Endometrium (tissue), 2 donors: Measurements from ENCODE around the gene SDR42E2.
"Not testable (repeated sequence)": the region's sequence is repeated elsewhere in the genome, so short reads cannot be mapped to it uniquely, and the experiment has no call there.

Experiments used
- FAIRE-seq: peaks from 2 replicates; lab custom pipeline; 2012; peaks lifted over from hg19 to GRCh38; lab: Jason Lieb, UNC
- donor health status: control.
- donor health status: control.

Gene SDR42E2

GRCh38 chr16:22213801-22214200, 51.5 kb downstream of the SDR42E2 start:
- no peak for FAIRE-seq

- no peak for FAIRE-seq
These were observed 52.1 kb downstream of the SDR42E2 start for GRCh38 chr16:22214402-22214801.

- FAIRE-seq: no peak
These were observed 52.6 kb downstream of the SDR42E2 start for GRCh38 chr16:22214889-22215288.

GRCh38 chr16:22216191-22216831, 54.0 kb downstream of the SDR42E2 start:
- FAIRE-seq: no peak

GRCh38 chr16:22216832-22217225, 54.5 kb downstream of the SDR42E2 start:
- FAIRE-seq: not testable (repeated sequence)

- FAIRE-seq: no peak
These were observed 55.8 kb downstream of the SDR42E2 start for GRCh38 chr16:22217890-22218730.

GRCh38 chr16:22219389-22220068, 57.2 kb downstream of the SDR42E2 start:
- no peak for FAIRE-seq

GRCh38 chr16:22220069-22220440, 57.7 kb downstream of the SDR42E2 start:
- FAIRE-seq: no peak

GRCh38 chr16:22220714-22221113, 58.4 kb downstream of the SDR42E2 start:
- FAIRE-seq: no peak

GRCh38 chr16:22222006-22222405, 59.7 kb downstream of the SDR42E2 start:
- no peak for FAIRE-seq

- FAIRE-seq: no peak
These were observed 60.7 kb downstream of the SDR42E2 start for GRCh38 chr16:22222998-22223397.

- no peak for FAIRE-seq
These were observed 62.8 kb downstream of the SDR42E2 start for GRCh38 chr16:22225060-22225459.

GRCh38 chr16:22229889-22230288, 67.6 kb downstream of the SDR42E2 start:
- no peak for FAIRE-seq

- no peak for FAIRE-seq
These were observed 70.2 kb downstream of the SDR42E2 start for GRCh38 chr16:22232277-22233036.

- no peak for FAIRE-seq
These were observed 70.7 kb downstream of the SDR42E2 start for GRCh38 chr16:22233037-22233372.

GRCh38 chr16:22235839-22236745, 73.8 kb downstream of the SDR42E2 start:
- no peak for FAIRE-seq

- FAIRE-seq: no peak
These were observed 77.0 kb downstream of the SDR42E2 start for GRCh38 chr16:22239131-22239805.

- no peak for FAIRE-seq
These were observed 77.9 kb downstream of the SDR42E2 start for GRCh38 chr16:22240023-22240710.
